HG02759 (cell line): Measurements from ENCODE around the gene NUCB1.
"Not testable (repeated sequence)": the region's sequence is repeated elsewhere in the genome, so short reads cannot be mapped to it uniquely, and the experiment has no call there.

Experiments used
- ATAC-seq: cut with Tn5 transposase; IDR thresholded peaks from one replicate; pipeline ENCODE4 v1.9.1; 2021; ENCODE audit warnings: mild to moderate bottlenecking, moderate library complexity; ENCODE audit not compliant: unreplicated experiment

The NUCB1 gene

DNA sequence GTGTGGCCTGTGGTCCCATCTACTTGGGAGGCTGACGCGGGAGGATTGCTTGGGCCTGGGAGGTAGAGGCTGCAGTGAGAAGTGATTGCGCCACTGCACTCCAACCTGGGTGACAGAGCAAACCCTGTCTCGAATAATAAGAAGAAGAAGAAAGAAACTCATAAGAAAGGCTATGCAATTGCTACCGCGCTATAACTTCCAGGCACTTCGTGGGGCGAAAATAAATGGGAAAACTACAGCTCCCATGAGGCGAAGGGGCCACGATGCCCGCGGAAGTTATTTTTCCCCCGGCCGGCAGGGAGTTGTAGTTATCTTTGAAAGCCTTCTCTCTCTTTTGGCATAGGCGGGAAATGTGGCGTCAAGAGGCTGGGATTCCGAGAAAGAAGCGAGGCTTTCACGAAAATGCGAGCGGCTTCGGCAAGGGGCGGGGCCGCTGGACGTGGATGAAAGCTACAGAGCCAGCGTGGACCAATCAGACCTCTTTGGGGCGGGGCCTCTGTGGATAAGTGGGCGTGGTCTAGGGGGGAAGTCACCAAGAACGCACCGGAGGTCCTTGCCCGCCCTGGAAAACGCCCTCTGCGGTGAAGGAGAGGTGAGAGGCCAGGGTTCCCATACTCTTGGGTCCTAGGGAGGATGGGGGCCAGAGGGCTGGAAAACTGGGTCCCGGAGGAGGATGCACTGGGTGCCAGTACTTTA, at the start of gene NUCB1:
Gene NUCB1, plus strand, starts transcription at position 532 of the 696 bp plus-strand sequence. CDS start 485 bp downstream, outside the sequence.
- ATAC-seq = peak; percentile 84

DNA sequence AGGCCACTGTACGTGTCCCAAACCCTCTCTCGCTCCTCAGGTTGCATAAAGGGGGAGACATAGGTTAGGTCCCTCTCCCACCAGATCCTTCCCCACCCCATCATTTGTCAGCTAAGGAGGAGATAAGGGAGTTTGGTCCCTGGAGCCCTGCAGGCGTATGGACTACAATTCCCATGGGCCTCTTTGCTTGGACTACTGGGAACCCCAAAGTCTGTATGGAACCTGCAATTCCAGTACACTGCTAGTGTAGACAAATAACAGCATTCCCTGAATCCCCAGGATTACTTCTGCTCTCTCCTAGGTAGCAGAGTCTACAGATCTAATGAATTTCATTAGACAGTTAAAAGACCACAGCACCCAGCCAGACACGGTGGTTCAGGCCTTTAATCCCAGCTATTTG, 47.8 kb upstream of the NUCB1 start:
- ATAC-seq = no peak

GRCh38 chr19:48853483-48853882, 46.6 kb upstream of the NUCB1 start:
- no peak for ATAC-seq

- no peak for ATAC-seq
Observed at GRCh38 chr19:48854103-48854502, 46.0 kb upstream of the NUCB1 start.

DNA sequence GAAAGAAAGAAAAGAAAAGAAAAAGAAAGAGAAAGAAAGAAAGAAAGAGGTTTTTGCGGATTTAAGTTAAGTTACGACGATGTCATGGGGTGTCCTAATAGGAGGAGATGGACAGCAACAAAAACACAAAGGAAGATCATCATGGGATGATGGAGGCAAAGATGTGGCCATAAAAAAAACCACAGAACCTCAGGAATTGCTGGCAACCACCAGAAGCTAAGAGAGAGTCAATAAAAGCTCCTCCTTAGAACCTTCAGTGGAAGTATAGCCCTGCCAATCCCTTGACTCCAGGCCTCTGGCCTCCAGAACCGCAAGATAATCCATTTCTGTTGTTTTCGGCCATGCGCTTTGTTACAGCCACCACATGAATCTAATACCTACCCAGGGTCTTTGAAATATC, 43.2 kb upstream of the NUCB1 start:
- ATAC-seq = no peak

DNA sequence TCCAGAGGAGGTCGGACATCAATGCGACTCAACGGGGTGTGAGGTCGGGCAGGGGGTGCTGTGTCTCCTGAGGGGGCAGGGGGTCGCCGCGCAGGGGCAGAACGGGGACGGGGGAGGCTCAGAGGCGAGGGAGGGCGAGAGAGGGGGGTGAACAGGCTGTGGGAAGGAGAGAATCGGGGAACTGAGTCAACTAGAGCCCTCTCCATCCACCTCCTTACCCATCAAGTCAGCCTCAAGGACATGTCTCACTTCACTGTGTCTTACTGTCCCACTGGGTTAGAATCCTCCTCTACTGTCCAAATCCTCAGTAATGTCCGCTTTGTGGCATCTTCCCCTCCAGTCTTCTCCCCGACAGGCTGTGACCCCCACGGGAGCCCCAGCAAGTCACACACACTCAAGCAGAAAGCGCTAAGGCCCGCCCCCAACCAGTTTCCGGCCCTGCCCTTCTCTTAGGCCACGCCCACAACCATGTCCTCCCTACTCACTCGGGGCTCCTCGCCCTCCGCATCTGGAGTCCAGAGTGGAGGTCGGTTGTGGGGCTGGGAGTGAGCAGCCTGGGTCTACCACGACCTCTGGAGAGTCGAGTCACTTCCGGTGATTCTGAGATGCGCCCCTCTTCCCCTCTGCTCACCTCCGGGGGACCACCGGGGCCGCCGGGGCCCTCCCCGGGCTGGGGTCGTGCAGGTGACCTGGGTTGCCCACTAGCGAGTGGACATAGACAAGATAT, 41.0 kb upstream of the NUCB1 start:
- ATAC-seq = peak; percentile 70

GRCh38 chr19:48859711-48860572, 40.2 kb upstream of the NUCB1 start:
- no peak for ATAC-seq

DNA sequence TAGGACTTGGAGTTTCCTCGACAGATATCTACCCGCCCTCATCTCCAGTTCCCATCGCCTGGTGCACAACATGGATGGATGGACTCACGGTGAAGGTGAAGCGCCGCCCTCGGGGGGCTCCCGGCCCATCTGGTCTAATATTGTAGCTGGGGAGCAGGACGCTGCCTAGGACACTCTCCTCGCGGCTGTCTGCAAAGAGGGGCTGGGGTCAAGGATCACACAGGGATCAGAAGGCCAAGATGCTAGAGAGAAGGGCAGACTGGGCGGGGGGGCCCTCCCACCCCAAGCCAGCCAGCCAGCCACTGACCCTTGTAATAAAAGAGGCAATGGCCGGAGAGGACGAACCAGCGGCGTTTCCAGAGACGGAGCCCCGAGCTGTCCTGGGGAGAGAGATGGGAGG, 38.8 kb upstream of the NUCB1 start:
- no peak for ATAC-seq

DNA sequence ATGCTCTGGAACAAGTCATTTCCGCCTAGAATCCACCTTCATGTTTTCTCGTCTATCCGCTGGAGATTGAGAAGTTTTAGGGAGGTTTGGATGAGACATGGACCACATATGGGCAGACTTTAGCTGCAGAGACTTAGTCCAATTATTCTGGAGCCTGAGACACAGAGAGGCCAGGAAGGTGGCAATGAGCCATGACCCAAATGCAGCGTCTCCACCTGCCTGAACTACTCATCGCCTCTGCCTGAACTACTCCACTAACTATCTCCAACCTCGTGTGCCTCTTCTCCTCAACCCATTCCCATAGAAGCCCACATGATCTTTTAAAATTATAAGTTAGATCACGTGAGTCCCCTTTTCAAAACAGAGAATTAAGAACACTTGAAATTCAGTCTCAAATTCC, 37.3 kb upstream of the NUCB1 start:
- ATAC-seq = no peak

DNA sequence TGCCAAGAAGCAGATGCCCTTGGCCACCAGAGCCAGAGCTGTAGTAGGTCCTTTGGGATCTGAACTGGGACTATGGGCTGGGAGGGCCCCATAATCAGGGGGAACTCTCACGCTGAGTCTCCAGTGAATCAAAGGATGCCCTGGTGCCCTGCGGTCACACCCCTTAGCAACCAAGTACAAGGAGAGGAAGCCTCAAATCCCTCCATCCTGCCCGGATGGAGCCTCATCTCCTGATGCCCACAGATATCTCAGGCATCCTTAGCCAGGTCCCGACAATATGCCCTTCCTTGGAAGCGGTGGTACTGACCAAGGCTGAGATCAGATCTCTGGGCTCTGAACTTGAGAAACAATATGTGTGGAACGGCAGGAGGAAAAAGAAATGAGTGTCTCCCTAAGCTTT, 33.4 kb upstream of the NUCB1 start:
- ATAC-seq = no peak

DNA sequence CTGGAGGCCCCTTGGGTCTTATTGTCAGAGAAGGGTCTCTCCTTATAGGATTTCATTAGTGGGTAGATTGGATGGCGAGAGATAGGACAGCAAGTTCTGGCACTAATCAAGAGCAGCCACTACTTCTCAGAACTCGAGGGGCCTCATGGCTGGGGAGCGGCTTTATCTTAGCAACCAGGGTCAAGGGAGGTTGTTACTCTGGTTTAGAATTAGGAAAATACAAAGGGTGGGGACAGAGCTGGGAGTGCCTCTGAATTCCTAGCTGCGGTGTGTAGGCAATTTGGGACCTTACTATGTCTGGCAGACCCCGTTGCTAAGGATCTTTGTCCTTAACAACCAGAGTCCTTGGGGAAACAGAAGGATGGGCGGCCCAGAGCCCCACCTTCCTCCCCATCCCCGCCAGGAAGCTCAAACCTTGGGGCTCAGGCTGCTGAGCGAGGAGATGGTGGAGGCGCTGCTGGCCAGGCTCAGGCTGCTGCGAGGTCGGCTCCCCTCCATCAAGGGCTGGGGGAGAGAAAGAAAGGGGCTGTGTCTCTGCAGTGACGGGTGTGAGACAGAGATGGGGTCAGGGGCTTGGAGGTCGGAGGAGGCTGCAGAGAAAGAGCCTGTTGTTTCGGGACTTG, 32.9 kb upstream of the NUCB1 start:
- no peak for ATAC-seq

DNA sequence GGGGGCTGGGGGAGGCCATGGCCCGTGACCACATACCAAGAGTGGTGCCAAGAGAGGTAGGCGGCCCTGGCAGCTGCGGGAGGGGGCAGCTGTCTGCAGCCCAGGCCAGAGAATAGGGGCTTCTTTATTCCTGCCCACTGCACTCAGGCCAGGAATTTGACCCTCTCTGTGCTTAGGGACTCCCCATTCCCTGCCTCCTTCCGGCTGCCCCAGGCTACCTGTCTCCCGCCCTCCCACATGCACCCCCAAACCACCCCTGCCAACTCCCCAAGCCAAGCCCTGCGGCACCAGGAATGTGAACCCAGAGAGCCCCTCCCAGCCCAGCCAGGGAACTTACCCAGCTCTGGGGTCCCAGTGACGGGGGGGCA, 32.4 kb upstream of the NUCB1 start:
- no peak for ATAC-seq

DNA sequence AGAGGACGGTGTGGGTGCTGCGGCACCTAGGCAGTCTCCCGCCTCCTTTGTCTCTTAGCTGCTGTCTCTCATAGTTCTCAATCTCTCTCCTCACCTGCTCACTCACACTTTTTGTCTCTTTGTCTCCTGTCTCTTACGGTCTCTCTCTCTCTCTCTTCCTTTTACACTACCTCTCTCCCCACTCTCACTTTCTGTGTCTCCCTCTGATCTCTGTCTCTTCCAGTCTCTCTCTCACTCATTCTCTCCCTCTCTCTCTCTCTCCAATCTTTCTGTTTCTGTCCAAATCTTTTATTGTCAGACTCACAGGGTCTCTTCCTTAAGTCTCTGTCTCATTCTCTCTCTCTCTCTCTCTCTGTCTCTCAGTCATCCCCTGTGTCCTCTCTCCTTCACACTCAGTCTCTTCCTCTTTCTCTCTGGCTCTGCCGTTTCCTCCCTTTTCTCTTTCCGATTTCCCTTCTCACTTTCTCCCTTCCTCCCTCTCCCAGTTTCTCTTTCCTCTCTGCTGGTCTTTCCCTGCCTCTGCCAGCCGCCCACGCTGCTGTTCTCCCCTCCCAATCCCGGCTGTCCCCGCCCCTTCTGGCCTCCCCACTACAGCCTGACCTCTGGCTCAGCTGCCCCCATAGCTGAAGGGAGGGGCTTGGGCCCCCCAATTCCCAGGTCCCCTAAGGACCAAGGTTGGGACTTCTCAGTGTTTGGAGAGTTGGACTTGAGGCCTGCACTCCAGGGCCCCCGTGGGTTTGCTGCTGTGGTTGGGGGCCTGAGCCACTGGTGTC, 31.8 kb upstream of the NUCB1 start, which contains the start of gene PLEKHA4:
Gene PLEKHA4, minus strand, starts transcription at position 504 of the 773 bp plus-strand sequence. CDS start 997 bp downstream, outside the sequence.
- no peak for ATAC-seq

- no peak for ATAC-seq
Observed at GRCh38 chr19:48870048-48870447, 30.1 kb upstream of the NUCB1 start.

DNA sequence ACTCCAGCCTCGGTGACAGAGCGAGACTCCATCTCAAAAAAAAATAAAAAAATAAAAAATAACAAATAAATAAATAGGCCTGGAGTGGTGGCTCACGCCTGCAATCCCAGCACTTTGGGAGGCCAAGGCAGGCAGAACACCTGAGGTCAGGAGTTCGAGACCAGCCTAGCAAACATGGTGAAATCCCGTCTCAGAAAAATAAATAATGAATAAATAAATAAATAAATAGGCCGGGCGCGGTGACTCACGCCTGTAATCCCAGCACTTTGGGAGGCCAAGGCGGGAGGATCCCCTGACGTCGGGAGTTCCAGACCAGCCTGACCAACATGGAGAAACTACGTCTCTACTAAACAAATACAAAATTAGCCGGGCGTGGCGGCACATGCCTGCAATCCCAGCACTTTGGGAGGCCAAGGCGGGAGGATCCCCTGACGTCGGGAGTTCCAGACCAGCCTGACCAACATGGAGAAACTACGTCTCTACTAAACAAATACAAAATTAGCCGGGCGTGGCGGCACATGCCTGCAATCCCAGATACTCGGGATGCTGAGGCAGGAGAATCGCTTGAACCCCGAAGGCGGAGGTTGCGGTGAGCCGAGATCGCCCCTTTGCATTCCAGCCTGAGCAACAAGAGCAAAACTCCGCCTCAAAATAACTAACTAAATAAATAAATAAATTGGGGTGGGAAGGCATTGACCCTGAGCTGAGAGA, 28.5 kb upstream of the NUCB1 start:
- not testable (repeated sequence) for ATAC-seq

GRCh38 chr19:48872182-48872883, 27.8 kb upstream of the NUCB1 start, which contains the start of gene PPP1R15A:
TSS of gene PPP1R15A (plus strand) at chr19:48872421. CDS start at chr19:48873234, 813 bp downstream.
- peak; percentile 49 for ATAC-seq

DNA sequence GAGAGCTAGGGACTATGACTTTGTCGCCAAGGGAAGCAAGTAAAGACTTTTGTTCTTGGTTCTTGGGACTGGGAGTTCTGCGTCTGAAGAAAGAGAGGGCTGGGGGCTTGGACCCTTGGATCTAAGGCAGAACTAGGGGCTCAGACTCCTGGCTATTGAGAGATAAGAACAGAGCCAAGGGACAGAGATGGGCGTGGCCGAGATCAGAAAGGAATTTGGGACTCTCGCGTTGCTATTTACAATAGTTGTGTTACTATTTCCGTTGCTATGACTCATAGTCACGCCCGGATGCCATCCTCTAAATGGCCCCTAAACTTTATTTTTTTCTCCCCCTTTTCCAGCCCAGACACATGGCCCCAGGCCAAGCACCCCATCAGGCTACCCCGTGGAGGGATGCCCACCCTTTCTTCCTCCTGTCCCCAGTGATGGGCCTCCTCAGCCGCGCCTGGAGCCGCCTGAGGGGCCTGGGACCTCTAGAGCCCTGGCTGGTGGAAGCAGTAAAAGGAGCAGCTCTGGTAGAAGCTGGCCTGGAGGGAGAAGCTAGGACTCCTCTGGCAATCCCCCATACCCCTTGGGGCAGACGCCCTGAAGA, 27.1 kb upstream of the NUCB1 start:
- ATAC-seq = peak; percentile 28

GRCh38 chr19:48873476-48874302, 26.4 kb upstream of the NUCB1 start:
- no peak for ATAC-seq
